ENCODE measurements around the gene CAPN9. TPM values are rescaled to one million over a fixed set of nuclear protein-coding genes. Genes with fewer than 3 reads are reported as not detected.

Gene CAPN9
- total RNA-seq, 1 donor from 2014 or later = not detected

DNA sequence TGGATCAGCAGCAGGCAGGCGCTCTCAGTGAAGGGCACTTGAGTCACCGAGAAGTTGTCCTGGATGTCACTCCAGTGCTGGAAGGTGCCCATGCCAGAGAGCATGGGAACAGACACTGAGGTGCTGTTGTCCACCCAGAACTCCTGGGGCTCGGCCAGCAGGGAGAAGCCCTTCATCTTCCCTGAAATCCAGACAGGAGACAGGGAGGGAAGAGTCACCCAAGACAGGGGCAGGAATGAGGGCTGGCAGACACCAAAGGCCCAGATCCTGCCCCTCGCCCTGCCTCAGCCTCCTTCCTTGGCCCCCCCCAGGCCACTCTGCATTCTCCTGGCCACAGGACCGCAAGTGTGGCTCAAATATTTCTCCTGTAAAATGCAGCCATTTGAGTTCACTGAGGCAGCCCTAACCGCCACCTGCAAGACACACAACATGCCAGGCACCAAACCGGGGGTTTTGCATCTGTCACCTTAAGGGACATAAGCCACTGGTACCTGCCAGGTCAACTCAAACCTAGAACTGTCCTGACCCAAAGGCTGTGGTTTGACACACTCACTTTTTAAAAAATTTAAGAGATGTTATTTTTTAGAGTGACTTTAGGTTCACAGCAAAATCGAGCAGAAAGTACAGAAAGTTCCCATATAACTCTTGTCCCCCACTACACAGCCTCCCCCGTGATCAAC lies 41.0 kb upstream of the CAPN9 start:
- Mint-ChIP-seq H3K27me3 (ENCODE audit: insufficient read depth) (peaks cover 6% of the 10 kb centered on the region), H3K4me3 (no peak overlapping the region), H3K9me3 (no peaks in the 10 kb centered on the region), H3K4me1 (ENCODE audit: low read depth) (no peaks in the 10 kb centered on the region), H3K27ac (no peak overlapping the region), H3K36me3 (ENCODE audit: low read depth) (no peaks in the 10 kb centered on the region)
- no peak for DNase-seq (ENCODE audit: low spot score)
- intact Hi-C loops (cut with micrococcal nuclease) = no loop called here

DNA sequence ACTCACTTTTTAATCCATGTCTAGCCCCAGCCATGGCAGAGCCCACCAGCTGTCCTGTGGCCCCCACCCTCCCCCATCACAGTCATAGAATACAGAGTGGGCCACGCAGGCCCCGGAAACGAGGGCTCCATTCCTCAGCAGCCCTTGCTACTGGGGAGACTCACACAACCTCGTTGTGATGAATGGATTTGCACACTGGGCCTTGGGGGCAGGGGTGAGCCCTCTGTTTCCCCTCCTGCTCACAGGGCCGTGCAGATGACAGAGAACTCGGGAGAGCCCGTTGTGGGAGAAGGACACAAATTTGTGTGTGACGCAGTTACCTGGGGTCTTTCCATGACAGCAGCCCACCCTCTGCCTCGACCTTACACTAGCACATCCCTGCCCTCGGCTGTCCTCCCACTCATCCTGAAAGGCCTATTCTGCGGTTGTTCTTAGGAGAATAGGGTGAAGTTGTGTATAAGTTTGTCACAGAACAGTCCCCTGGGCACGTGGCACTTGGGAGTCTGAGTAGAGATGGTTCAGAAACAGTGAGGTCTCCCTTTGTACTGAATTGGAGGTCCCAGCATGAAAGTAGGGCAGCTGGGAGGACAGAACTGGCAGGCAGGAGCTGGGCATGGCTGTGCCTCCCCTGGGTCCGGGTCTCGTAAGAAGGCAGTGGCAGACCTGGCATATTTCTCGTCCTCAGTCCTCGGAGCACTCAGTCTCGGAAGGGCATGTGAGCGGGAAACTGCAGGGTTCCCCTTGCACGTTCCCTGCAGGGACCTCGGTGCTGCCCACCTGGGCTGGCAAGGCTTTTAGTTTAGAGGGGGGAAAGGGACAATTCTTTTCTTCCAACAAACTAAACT lies 40.1 kb upstream of the CAPN9 start:
- Mint-ChIP-seq H3K4me3 (no peak overlapping the region), H3K36me3 (ENCODE audit: low read depth) (no peaks in the 10 kb centered on the region), H3K27ac (no peak overlapping the region), H3K9me3 (no peaks in the 10 kb centered on the region), H3K4me1 (ENCODE audit: low read depth) (no peaks in the 10 kb centered on the region), H3K27me3 (ENCODE audit: insufficient read depth) (peaks cover 6% of the 10 kb centered on the region)
- intact Hi-C loops (cut with micrococcal nuclease) = no loop called here
- DNase-seq (ENCODE audit: low spot score) = no peak

DNA sequence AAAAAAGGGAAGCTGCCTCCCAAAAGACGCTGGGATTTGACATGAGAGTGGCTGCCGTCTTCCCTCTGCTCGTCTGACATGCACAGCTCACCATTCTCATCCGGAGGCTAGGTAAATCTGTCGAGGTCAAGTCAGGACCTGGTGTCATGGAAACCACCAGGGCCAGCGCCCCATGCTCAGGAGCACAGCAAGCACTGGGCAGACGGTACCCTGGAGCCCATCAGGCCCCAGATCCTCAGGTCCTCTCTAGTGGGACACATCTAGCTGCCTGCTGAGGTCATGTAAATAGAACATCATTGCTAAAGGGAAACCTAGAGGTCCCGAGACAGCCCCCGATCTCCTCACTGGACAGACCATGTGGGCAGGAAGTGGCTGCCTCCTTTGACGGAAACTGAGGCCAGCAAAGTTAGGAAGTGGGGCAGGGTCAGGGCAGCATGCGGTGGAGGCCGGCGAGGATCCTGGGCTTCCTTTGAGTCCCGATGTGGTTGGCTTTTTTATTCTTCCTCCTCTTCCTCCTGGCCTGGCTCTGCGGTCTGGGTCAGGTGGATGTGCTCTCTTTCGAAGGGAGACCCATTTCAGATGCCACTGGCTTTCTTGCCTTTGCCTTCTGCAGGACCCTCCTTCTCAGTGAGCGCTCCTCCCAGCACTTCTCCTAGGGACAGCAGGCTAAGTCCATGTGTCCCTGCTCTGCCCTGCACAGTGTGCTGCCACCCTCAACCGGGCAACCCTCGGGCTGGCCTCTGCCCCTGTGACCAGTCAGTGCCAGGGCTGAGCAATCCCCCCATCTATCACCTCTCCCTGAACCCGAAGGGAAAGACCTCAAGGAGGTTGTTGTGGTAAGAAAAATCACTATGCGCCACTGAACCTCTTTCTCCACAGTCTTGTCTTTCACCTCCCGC lies 39.2 kb upstream of the CAPN9 start:
- no peaks in the 10 kb centered on the region for H3K36me3 Mint-ChIP-seq (ENCODE audit: low read depth)
- no peaks in the 10 kb centered on the region for H3K9me3 Mint-ChIP-seq
- peaks cover 6% of the 10 kb centered on the region for H3K27me3 Mint-ChIP-seq (ENCODE audit: insufficient read depth)
- H3K4me1 Mint-ChIP-seq (ENCODE audit: low read depth) = no peaks in the 10 kb centered on the region
- no peak overlapping the region for H3K27ac Mint-ChIP-seq
- DNase-seq (ENCODE audit: low spot score) = no peak
- no peak overlapping the region for H3K4me3 Mint-ChIP-seq
- intact Hi-C loops (cut with micrococcal nuclease) = no loop called here

DNA sequence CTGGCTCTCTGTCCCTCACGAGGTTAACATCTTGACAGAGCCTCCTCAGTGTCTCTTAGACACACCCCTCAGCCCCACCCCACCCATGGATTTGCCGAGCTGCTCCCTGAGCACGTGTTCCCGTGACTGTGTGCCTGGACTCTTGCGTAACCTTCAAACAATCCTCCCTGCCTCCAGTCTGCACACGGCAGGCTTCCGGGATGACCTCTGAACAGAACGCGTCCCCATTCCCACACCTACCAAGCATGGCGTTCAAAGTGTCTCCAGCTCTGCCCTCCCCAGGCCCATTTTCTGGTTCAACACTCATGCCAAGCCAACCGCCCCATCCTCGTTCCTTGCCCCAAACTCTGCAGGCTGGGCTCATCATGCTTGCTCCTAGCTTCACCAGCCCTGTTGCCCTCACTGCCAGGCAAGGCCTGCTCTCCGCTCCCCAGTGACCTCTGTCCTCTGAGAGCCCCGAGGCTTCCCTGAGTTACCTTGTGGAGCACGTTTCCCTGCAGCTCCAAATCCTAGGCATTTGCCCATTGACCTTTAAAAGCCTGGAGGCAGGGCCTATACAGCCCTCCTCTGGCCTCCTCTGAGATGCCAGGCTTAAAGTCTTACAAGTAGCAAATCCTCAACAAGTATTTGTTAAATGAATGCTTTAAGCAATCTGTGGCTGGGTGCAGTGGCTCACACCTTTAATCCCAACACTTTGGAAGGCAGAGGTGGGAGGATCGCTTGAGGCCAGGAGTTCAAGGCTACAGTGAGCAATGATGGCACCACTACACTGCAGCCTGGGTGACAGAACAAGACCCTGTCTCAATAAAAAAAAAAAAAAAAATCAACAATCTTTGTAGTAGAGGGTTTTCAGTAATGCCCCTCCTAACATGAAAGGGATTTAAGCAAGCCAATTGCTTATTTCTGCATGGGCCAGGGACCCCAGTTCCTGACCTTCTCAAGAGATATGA lies 38.3 kb upstream of the CAPN9 start:
- H3K27ac Mint-ChIP-seq = no peak overlapping the region
- intact Hi-C loops (cut with micrococcal nuclease) = no loop called here

DNA sequence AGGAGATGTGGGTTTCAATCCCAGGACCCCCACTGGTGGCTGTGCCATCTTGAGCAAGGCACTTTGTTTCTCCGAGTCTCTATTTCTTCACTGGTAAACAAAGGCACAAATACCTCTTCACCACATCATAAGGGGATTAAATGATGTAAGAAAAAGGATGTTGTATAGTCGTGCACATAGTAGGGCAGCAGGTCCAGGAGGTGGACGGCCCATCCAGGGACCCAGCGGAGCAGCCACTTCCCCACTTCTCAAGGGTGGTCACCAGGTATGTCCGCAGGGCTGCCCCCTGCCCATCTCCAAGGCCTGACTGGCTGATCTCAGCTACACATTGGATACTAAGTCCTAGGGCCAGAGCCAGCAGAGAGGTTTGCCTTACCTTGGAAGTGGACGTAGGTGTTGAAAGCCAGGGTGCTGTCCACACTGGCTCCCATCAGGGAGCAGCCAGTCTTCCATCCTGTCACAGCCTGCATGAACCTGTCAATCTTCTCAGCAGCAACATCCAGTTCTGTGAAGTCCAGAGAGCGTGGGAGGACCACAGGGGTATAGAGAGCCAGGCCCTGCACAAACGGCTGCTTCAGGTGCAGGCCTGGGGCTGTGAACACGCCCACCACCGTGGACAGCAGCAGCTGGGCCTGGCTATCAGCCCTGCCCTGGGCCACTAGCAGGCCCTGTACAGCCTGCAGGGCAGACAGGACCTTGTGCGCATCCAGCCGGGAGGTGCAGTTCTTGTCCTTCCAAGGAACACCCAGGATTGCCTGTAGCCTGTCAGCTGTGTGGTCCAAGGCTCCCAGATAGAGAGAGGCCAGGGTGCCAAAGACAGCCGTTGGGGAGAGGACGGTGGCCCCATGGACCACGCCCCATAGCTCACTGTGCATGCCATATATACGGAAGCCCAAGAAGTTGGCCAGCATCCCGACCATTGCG lies 37.3 kb upstream of the CAPN9 start:
- intact Hi-C loops (cut with micrococcal nuclease) = no loop called here
- no peak for DNase-seq (ENCODE audit: low spot score)
- Mint-ChIP-seq H3K4me1 (ENCODE audit: low read depth) (no peaks in the 10 kb centered on the region), H3K27ac (no peak overlapping the region), H3K9me3 (no peaks in the 10 kb centered on the region), H3K27me3 (ENCODE audit: insufficient read depth) (peaks cover 6% of the 10 kb centered on the region), H3K4me3 (no peak overlapping the region), H3K36me3 (ENCODE audit: low read depth) (no peaks in the 10 kb centered on the region)

More for the DNA sequence above, 38.3 kb upstream of the CAPN9 start:
- H3K4me1 Mint-ChIP-seq (ENCODE audit: low read depth) = no peaks in the 10 kb centered on the region
- no peak for DNase-seq (ENCODE audit: low spot score)
- H3K9me3 Mint-ChIP-seq = no peaks in the 10 kb centered on the region
- H3K27me3 Mint-ChIP-seq (ENCODE audit: insufficient read depth) = peaks cover 6% of the 10 kb centered on the region
- H3K36me3 Mint-ChIP-seq (ENCODE audit: low read depth) = no peaks in the 10 kb centered on the region
- H3K4me3 Mint-ChIP-seq = no peak overlapping the region

DNA sequence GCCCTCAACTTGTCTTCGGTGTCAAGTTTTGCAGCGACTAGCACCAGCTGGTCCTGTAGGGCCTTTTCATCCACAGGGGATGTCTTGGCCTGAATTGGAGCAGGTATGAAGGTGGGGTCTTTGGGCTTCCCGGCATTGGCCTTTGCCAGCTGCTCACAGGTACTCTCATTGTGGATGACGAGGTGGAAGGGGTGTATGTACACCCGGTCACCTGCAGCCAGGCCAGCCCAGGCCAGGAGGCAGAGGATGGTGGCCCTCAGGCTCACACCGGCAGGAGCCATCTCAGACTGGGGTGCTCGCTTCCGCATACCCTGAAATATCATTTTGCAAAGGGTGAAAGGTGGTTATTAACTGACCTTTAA lies 36.7 kb upstream of the CAPN9 start:
- no peak for DNase-seq (ENCODE audit: low spot score)
- intact Hi-C loops (cut with micrococcal nuclease) = no loop called here
- Mint-ChIP-seq H3K9me3 (no peaks in the 10 kb centered on the region), H3K27me3 (ENCODE audit: insufficient read depth) (peaks cover 4% of the 10 kb centered on the region), H3K4me1 (ENCODE audit: low read depth) (no peaks in the 10 kb centered on the region), H3K27ac (no peak overlapping the region), H3K4me3 (no peak overlapping the region), H3K36me3 (ENCODE audit: low read depth) (no peaks in the 10 kb centered on the region)

DNA sequence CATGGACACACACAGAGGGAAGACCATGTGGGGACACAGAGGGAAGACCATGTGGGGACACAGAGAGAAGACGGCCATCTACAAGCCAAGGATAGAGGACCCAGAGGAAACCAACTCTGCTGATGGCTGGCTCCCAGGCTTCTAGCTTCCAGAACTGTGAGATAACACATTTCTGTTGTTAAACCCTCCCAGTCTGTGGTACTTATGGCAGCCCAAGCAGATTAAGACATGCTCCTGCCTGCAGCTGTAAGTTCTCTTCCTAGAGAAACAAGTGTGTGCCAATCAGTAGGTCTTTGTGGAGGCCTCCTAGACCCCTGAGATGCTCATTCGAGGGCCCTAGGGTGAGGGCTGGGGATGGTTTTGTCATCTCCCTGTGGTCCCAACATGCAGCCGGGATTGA lies 35.9 kb upstream of the CAPN9 start:
- no peak overlapping the region for H3K4me3 Mint-ChIP-seq
- no peaks in the 10 kb centered on the region for H3K36me3 Mint-ChIP-seq (ENCODE audit: low read depth)
- no peaks in the 10 kb centered on the region for H3K4me1 Mint-ChIP-seq (ENCODE audit: low read depth)
- no peaks in the 10 kb centered on the region for H3K9me3 Mint-ChIP-seq
- DNase-seq (ENCODE audit: low spot score) = no peak
- H3K27ac Mint-ChIP-seq = no peak overlapping the region
- peaks cover 2% of the 10 kb centered on the region for H3K27me3 Mint-ChIP-seq (ENCODE audit: insufficient read depth)
- intact Hi-C loops (cut with micrococcal nuclease) = no loop called here

DNA sequence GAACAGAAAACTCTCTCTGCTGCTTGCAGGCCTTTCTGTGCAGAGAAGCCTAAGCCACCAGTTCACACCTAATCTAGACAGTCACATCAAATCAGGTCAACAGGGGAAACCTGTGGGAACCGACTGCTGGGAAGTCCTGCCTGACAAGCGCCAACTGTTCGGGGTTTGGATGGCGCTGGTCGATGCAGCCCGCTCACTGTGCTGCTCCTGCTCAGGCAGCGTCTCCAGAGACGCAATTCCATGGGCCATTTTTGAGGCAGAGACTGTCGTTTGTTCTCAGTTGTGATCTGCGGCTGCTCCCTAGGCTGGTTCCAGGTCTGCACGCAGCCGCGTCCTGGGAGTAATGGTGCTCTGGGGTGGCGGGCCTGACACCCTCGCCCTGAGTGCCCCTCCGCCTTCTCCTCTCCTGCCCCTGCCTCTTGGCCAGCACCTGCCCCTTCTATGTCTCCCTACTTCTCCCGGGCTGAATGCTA lies 34.7 kb upstream of the CAPN9 start:
- H3K9me3 Mint-ChIP-seq = peaks cover 4% of the 10 kb centered on the region
- no peak overlapping the region for H3K27ac Mint-ChIP-seq
- intact Hi-C loops (cut with micrococcal nuclease) = no loop called here
- H3K4me3 Mint-ChIP-seq = no peak overlapping the region
- no peaks in the 10 kb centered on the region for H3K4me1 Mint-ChIP-seq (ENCODE audit: low read depth)
- no peak for DNase-seq (ENCODE audit: low spot score)
- H3K36me3 Mint-ChIP-seq (ENCODE audit: low read depth) = no peaks in the 10 kb centered on the region
- peaks cover 7% of the 10 kb centered on the region for H3K27me3 Mint-ChIP-seq (ENCODE audit: insufficient read depth)

DNA sequence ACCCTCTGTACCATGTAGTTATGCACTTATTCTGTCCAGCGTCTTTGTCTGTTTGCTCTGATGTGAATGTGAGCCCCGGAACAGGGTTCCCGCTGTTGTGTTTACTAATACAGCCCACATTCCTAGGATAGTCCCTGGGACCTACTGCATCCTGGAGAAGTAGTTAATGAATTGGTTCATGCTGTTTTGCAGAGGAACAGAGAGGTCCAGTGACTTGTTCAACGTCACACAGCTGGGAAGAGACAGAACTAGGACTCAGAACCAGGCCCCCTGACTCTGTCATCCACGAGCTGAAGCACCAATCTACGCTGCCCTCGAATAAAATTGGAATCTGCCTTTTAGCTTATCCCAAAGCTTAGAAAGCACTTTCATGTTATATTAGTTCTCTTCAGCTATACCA lies 34.0 kb upstream of the CAPN9 start:
- no peak overlapping the region for H3K27ac Mint-ChIP-seq
- no peaks in the 10 kb centered on the region for H3K36me3 Mint-ChIP-seq (ENCODE audit: low read depth)
- no peak for DNase-seq (ENCODE audit: low spot score)
- peaks cover 7% of the 10 kb centered on the region for H3K27me3 Mint-ChIP-seq (ENCODE audit: insufficient read depth)
- intact Hi-C loops (cut with micrococcal nuclease) = no loop called here
- H3K4me3 Mint-ChIP-seq = no peak overlapping the region
- H3K4me1 Mint-ChIP-seq (ENCODE audit: low read depth) = no peaks in the 10 kb centered on the region
- H3K9me3 Mint-ChIP-seq = peaks cover 4% of the 10 kb centered on the region

DNA sequence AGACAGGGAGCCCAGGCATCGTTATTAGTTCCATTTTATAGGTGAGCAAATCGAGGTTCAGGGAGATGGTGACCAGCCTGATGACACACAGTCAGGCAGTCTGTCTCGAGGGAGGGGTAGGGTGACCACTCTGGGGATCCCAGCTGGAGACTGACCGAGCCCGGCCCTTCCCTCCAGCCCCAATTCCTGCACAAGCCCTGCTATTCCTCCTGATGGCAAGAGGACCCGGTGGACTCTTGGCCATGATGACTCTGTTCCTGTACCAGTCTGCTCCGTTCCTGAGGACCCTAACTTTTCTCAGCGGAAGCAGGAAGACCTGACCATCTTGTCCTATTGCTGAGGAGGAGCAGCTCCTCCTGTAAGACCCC lies 33.7 kb upstream of the CAPN9 start:
- no peak overlapping the region for H3K27ac Mint-ChIP-seq

DNA sequence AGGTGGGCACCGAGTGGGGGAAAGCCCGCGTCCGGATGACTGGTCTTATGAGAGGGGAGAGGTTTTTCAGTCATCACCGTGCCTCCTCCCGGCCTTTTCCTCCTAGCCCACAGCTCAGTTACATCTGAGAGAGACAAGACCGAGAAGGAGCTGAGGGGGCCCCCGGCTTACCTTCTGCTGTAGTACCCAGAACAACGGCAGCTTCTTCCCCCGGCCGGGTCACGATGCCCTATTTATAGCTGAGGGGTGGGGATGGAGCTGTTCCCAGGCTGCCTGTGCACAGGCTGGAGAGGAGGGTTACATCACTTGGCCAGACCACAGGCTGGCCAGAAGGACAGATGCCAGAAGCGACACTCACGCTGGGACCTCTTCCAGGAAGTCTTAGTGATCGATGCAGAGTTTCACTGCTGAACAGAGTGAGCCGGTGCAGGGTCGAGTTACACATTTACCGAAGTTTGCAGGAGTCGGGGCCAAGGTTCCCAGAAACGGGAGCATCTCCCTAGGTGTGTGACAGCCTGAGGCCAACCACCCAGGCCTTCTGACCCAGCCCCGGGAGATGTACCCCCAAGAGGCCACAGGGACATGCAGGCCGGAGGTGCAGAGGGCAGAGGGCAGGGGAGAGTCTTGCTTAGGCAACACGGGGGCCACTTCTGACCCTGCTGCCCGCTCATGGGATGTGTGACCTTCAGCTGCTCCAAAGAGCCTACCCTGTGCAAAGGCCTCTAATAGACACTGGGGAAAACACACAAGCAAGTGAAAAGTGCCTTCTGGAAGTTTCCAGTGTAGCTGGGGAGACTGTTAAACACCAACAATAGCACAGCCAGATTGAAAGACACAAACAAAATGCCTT lies 33.0 kb upstream of the CAPN9 start, which contains the start of gene AGT:
AGT (minus strand) TSS at position 208 of the 850 bp plus-strand sequence. CDS start 3,299 bp downstream, outside the sequence.
- Mint-ChIP-seq H3K27ac (no peak within 1 kb of the TSS), H3K27me3 (ENCODE audit: insufficient read depth) (peaks cover 5% of the 10 kb centered on the region), H3K4me3 (no peak within 1 kb of the TSS), H3K4me1 (ENCODE audit: low read depth) (no peaks in the 10 kb centered on the region), H3K9me3 (peaks cover 4% of the 10 kb centered on the region), H3K36me3 (ENCODE audit: low read depth) (no peaks in the 10 kb centered on the region)
- no peak for DNase-seq (ENCODE audit: low spot score)
- intact Hi-C loops (cut with micrococcal nuclease) = no loop called here

More for the DNA sequence above, 33.7 kb upstream of the CAPN9 start:
- intact Hi-C loops (cut with micrococcal nuclease) = no loop called here
- Mint-ChIP-seq H3K36me3 (ENCODE audit: low read depth) (no peaks in the 10 kb centered on the region), H3K4me3 (no peak overlapping the region), H3K4me1 (ENCODE audit: low read depth) (no peaks in the 10 kb centered on the region), H3K9me3 (peaks cover 4% of the 10 kb centered on the region), H3K27me3 (ENCODE audit: insufficient read depth) (peaks cover 7% of the 10 kb centered on the region)
- no peak for DNase-seq (ENCODE audit: low spot score)
